GM23338 (cell line): ENCODE results near the gene ADIPOR2. TPM values are rescaled to one million over a fixed set of nuclear protein-coding genes. Genes with fewer than 3 reads are reported as not detected.

Source experiments
- ATAC-seq: fragments of 200-7000 bp; cut with Tn5 transposase; 3 replicates; pipeline ENCODE4 v1.9.1; 2020
- DNase-seq: peaks from one replicate; pipeline ENCODE4 v3.0.0-alpha.2; 2015; ENCODE audit warnings: low spot score
- H2AFZ ChIP-seq: fragments of 200-600 bp; sonication (generic); 2 replicates; pipeline ENCODE4 v1.8.0; 2016; ENCODE audit warnings: antibody characterized with exemption, mild to moderate bottlenecking, moderate library complexity
- H3F3A ChIP-seq: fragments of 200-600 bp; sonication (generic); replicated peaks from 2 replicates; pipeline ENCODE4 v1.8.0; 2017; ENCODE audit warnings: antibody characterized with exemption, mixed run types, low read depth
- H3K27ac ChIP-seq: fragments of 200-600 bp; sonication (generic); 2 replicates; pipeline ENCODE4 v1.6.1; 2016; ENCODE audit warnings: low read depth
- H3K27me3 ChIP-seq: fragments of 200-600 bp; sonication (generic); 2 replicates; pipeline ENCODE4 v1.8.0; 2016; ENCODE audit warnings: mild to moderate bottlenecking, mixed run types, moderate library complexity; ENCODE audit not compliant: insufficient read depth
- H3K36me3 ChIP-seq: fragments of 200-600 bp; sonication (generic); 2 replicates; pipeline ENCODE4 v1.8.0; 2016; ENCODE audit warnings: mild to moderate bottlenecking; ENCODE audit not compliant: insufficient read depth
- H3K4me1 ChIP-seq: fragments of 200-600 bp; sonication (generic); 2 replicates; pipeline ENCODE4 v1.8.0; 2016; ENCODE audit warnings: mild to moderate bottlenecking, moderate library complexity; ENCODE audit not compliant: insufficient read depth
- H3K4me2 ChIP-seq: fragments of 200-600 bp; sonication (generic); 2 replicates; pipeline ENCODE4 v1.7.1; 2017; ENCODE audit warnings: mixed run types
- H3K4me3 ChIP-seq: fragments of 200-600 bp; sonication (generic); 2 replicates; pipeline ENCODE4 v1.6.1; 2016; ENCODE audit warnings: mixed run types
- H3K79me2 ChIP-seq: fragments of 200-600 bp; sonication (generic); replicated peaks from 2 replicates; pipeline ENCODE4 v1.8.0; 2017; ENCODE audit warnings: mild to moderate bottlenecking; ENCODE audit not compliant: insufficient read depth
- H3K9me2 ChIP-seq: fragments of 200-600 bp; sonication (generic); 2 replicates; pipeline ENCODE4 v1.8.0; 2017; ENCODE audit not compliant: insufficient read depth
- H4K20me1 ChIP-seq: fragments of 200-600 bp; sonication (generic); replicated peaks from 2 replicates; pipeline ENCODE4 v1.8.0; 2017; ENCODE audit warnings: mild to moderate bottlenecking; ENCODE audit not compliant: insufficient read depth
- H3K27ac Mint-ChIP-seq: 2 replicates; pipeline ENCODE4 v1.8.0; 2020; ENCODE audit warnings: inconsistent platforms, mild to moderate bottlenecking, moderate library complexity, mixed read lengths
- H3K27me3 Mint-ChIP-seq: 3 replicates; pipeline ENCODE4 v1.8.0; 2022; ENCODE audit warnings: low read depth, mild to moderate bottlenecking, moderate library complexity, mixed read lengths, inconsistent platforms; ENCODE audit not compliant: insufficient read depth, poor library complexity
- H3K36me3 Mint-ChIP-seq: 3 replicates; pipeline ENCODE4 v1.8.0; 2021; ENCODE audit warnings: low read depth, mild to moderate bottlenecking, inconsistent platforms, moderate library complexity, mixed read lengths
- H3K4me1 Mint-ChIP-seq: 3 replicates; pipeline ENCODE4 v1.8.0; 2020; ENCODE audit warnings: mild to moderate bottlenecking, inconsistent platforms, mixed read lengths
- H3K4me3 Mint-ChIP-seq: 3 replicates; pipeline ENCODE4 v1.8.0; 2021; ENCODE audit warnings: moderate library complexity, mild to moderate bottlenecking, inconsistent platforms, mixed read lengths
- H3K9me3 Mint-ChIP-seq: 3 replicates; pipeline ENCODE4 v1.8.0; 2020; ENCODE audit warnings: moderate library complexity, mild to moderate bottlenecking, inconsistent platforms, mixed read lengths
- CREB1 ChIP-seq: fragments of 250-450 bp; sonication (Bioruptor Pico); IDR thresholded peaks from 2 replicates; pipeline ENCODE4 v1.5.0; 2020; ENCODE audit warnings: low read depth, mild to moderate bottlenecking, moderate library complexity
- CTCF ChIP-seq, 2 experiments: fragments of 200-600 bp in 1 of 2; sonication (generic) in 1 of 2; conservative IDR thresholded peaks; 2 replicates each; pipeline versions ENCODE4 v1.5.1 to v1.6.1; 2016 to 2017; ENCODE audit warnings: antibody characterized with exemption in 2 of 2, low read depth in 2 of 2, mild to moderate bottlenecking in 2 of 2, moderate library complexity in 1 of 2
- ETS1 ChIP-seq: IDR thresholded peaks from 2 replicates; pipeline ENCODE4 v1.6.1; 2016; ENCODE audit warnings: antibody characterized with exemption
- EZH2 ChIP-seq: fragments of 200-600 bp; sonication (generic); IDR thresholded peaks from one replicate; pipeline ENCODE4 v1.8.0; 2017; ENCODE audit warnings: antibody characterized with exemption, mild to moderate bottlenecking, low read depth; ENCODE audit not compliant: unreplicated experiment
- EZH2phosphoT487 ChIP-seq: fragments of 200-600 bp; sonication (generic); IDR thresholded peaks from one replicate; pipeline ENCODE4 v1.8.1; 2018; ENCODE audit warnings: antibody characterized with exemption; ENCODE audit not compliant: unreplicated experiment
- JUNB ChIP-seq: IDR thresholded peaks from one replicate; pipeline ENCODE4 v1.6.1; 2016; ENCODE audit warnings: antibody characterized with exemption; ENCODE audit not compliant: unreplicated experiment
- POLR2AphosphoS5 ChIP-seq: IDR thresholded peaks from 2 replicates; pipeline ENCODE4 v1.6.1; 2016; ENCODE audit warnings: antibody characterized with exemption, low read depth
- REST ChIP-seq: IDR thresholded peaks from one replicate; pipeline ENCODE4 v1.6.1; 2018; ENCODE audit warnings: antibody characterized with exemption; ENCODE audit not compliant: unreplicated experiment
- STAT1 ChIP-seq: IDR thresholded peaks from one replicate; pipeline ENCODE4 v1.6.1; 2016; ENCODE audit warnings: antibody characterized with exemption; ENCODE audit not compliant: unreplicated experiment
- ZNF114 ChIP-seq: fragments of 250-450 bp; sonication (Bioruptor Pico); IDR thresholded peaks from 2 replicates; pipeline ENCODE4 v1.5.0; 2020; ENCODE audit warnings: mild to moderate bottlenecking, moderate library complexity
- ZNF331 ChIP-seq: fragments of 250-450 bp; sonication (Bioruptor Pico); IDR thresholded peaks from 2 replicates; pipeline ENCODE4 v1.5.0; 2020; ENCODE audit warnings: low read depth, mild to moderate bottlenecking, moderate library complexity
- ZNF462 ChIP-seq: fragments of 250-450 bp; sonication (Bioruptor Pico); IDR thresholded peaks from 2 replicates; pipeline ENCODE4 v1.5.0; 2020; ENCODE audit warnings: mild to moderate bottlenecking, moderate library complexity
- polyA plus RNA-seq: library from polyadenylated mRNA; unstranded; fragments of >200 nt; fragmentation: Nextera tagmentation; extraction: Ambion mirVana; gene quantifications from 2 replicates; pipeline ENCODE4 v1.2.1, GENCODE V29; 2016
- total RNA-seq: library from RNA; depleted of rRNA; stranded (reverse); fragments of >200 nt; shearing (Covaris generic); gene quantifications from 2 replicates; pipeline ENCODE4 v1.2.3, GENCODE V29; 2014

The ADIPOR2 gene
- total and polyA plus RNA-seq, 2 experiments from 2014 or later = 11.7 to 36.2 TPM

GRCh38 chr12:1794440-1795090 lies 103.7 kb downstream of the ADIPOR2 start:
- peaks cover 5% of the 10 kb centered on the region for H3K27me3 ChIP-seq
- DNase-seq = no peak
- H2AFZ ChIP-seq = no peak overlapping the region
- no peak overlapping the region for H3K4me2 ChIP-seq
- Mint-ChIP-seq H3K27ac (no peak overlapping the region), H3K36me3 (no peaks in the 10 kb centered on the region; the same call in 2 of the 3 replicates), H3K27me3 (peaks cover 12% of the 10 kb centered on the region), H3K4me1 (peaks cover 42% of the 10 kb centered on the region), H3K4me3 (peak overlapping the region; percentile 23; the same call in 1 of the 3 replicates), H3K9me3 (no peaks in the 10 kb centered on the region; the same call in 2 of the 3 replicates)
- peaks cover 11% of the 10 kb centered on the region; the same call in 1 of the 2 replicates for H3K4me1 ChIP-seq
- ATAC-seq = no peak
- TF ChIP-seq ETS1 (no peak), JUNB (no peak), ZNF331 (CRISPR knock-in tag) (no peak), STAT1 (no peak), POLR2AphosphoS5 (no peak), CTCF (conservative IDR thresholded peaks at IDR 0.05; ENCODE audit: low read depth in 2 of 2) (no peak), REST (no peak), EZH2 (no peak), ZNF462 (CRISPR knock-in tag) (no peak), ZNF114 (CRISPR knock-in tag) (no peak), EZH2phosphoT487 (no peak), CREB1 (CRISPR knock-in tag) (no peak)
- H4K20me1 ChIP-seq = no peaks in the 10 kb centered on the region
- H3K9me2 ChIP-seq = no peaks in the 10 kb centered on the region
- no peaks in the 10 kb centered on the region for H3F3A ChIP-seq
- H3K27ac ChIP-seq = no peak overlapping the region
- H3K79me2 ChIP-seq = no peaks in the 10 kb centered on the region
- H3K4me3 ChIP-seq = no peak overlapping the region
- no peaks in the 10 kb centered on the region for H3K36me3 ChIP-seq
